SK-N-SH (cell line): ENCODE results near the gene FYTTD1. TPM values are rescaled to one million over a fixed set of nuclear protein-coding genes. Genes with fewer than 3 reads are reported as not detected.

ENCODE experiments used
- CTCF ChIA-PET: fragments of 300-600, 350-600 bp; formaldehyde crosslinking; extraction: SDS; loops from one replicate; lab custom pipeline; 2021; lab: Yijun Ruan, JAX
- POLR2A ChIA-PET: fragments of 350-600 bp; sonication (Branson Sonifier 250); formaldehyde crosslinking; extraction: SDS; loops from one replicate; lab custom pipeline; 2020; ENCODE audit warnings: antibody characterized with exemption, inconsistent platforms; lab: Yijun Ruan, JAX
- DNase-seq: peaks from one replicate; pipeline ENCODE4 v3.0.0; 2012
- H2AFZ ChIP-seq: fragments of 200-600 bp; sonication (generic); 2 replicates; pipeline ENCODE4 v1.8.1; 2016; ENCODE audit warnings: antibody characterized with exemption, mild to moderate bottlenecking, low read depth
- H3F3A ChIP-seq: fragments of 200-600 bp; sonication (generic); replicated peaks from 2 replicates; pipeline ENCODE3; 2016; ENCODE audit warnings: antibody characterized with exemption, mild to moderate bottlenecking; ENCODE audit not compliant: insufficient read depth
- H3K27ac ChIP-seq, 2 experiments: fragments of 200-500 bp in 1 of 2; fragments of 200-600 bp in 1 of 2; sonication (Bioruptor generic) in 1 of 2; sonication (generic), shearing (Covaris generic) in 1 of 2; 2 replicates each; pipeline versions ENCODE4 v1.5.1 to v1.6.1; 2014 to 2016; ENCODE audit warnings: low read depth in 2 of 2, inconsistent platforms in 1 of 2, low read length in 1 of 2, mild to moderate bottlenecking in 1 of 2, mixed read lengths in 1 of 2
- H3K27me3 ChIP-seq: fragments of 200-600 bp; sonication (generic), shearing (Covaris generic); 2 replicates; pipeline ENCODE4 v1.6.1; 2016; ENCODE audit warnings: mixed run types; ENCODE audit not compliant: insufficient read depth
- H3K36me3 ChIP-seq, 2 experiments: fragments of 200-500 bp in 1 of 2; fragments of 200-600 bp in 1 of 2; sonication (Bioruptor generic) in 1 of 2; sonication (generic) in 1 of 2; replicated peaks in 1 of 2; 2 replicates each; pipeline versions ENCODE3 to v1.5.1; 2014 to 2016; ENCODE audit warnings: low read length in 1 of 2, mild to moderate bottlenecking in 1 of 2; ENCODE audit not compliant: insufficient read depth in 2 of 2, control insufficient read depth in 1 of 2
- H3K4me1 ChIP-seq, 2 experiments: fragments of 200-500 bp in 1 of 2; fragments of 200-600 bp in 1 of 2; sonication (Bioruptor generic) in 1 of 2; sonication (generic), shearing (Covaris generic) in 1 of 2; 2 replicates each; pipeline versions ENCODE4 v1.5.1 to v1.6.1; 2014 to 2016; ENCODE audit warnings: low read depth in 1 of 2, low read length in 1 of 2, mixed run types in 1 of 2; ENCODE audit not compliant: insufficient read depth in 2 of 2, control insufficient read depth in 1 of 2
- H3K4me2 ChIP-seq: fragments of 200-600 bp; sonication (generic), shearing (Covaris generic); 2 replicates; pipeline ENCODE4 v1.6.1; 2017; ENCODE audit warnings: mixed run types
- H3K4me3 ChIP-seq, 2 experiments: fragments of 200-500 bp in 1 of 2; fragments of 200-600 bp in 1 of 2; sonication (Bioruptor generic) in 1 of 2; sonication (generic), shearing (Covaris generic) in 1 of 2; 2 replicates each; pipeline versions ENCODE4 v1.5.1 to v1.8.1; 2014 to 2016; ENCODE audit warnings: low read depth in 2 of 2, inconsistent platforms in 1 of 2, low read length in 1 of 2, mild to moderate bottlenecking in 1 of 2, mixed read lengths in 1 of 2, moderate library complexity in 1 of 2
- H3K79me2 ChIP-seq: fragments of 200-600 bp; sonication (generic); 2 replicates; pipeline ENCODE4 v1.8.1; 2017; ENCODE audit warnings: mild to moderate bottlenecking; ENCODE audit not compliant: insufficient read depth
- H3K9ac ChIP-seq: fragments of 200-600 bp; sonication (generic); 2 replicates; pipeline ENCODE4 v1.6.1; 2017; ENCODE audit warnings: mixed run types
- H3K9me2 ChIP-seq: fragments of 200-600 bp; sonication (generic); 2 replicates; pipeline ENCODE4 v1.6.1; 2017; ENCODE audit warnings: mixed run types
- H3K9me3 ChIP-seq: fragments of 200-600 bp; sonication (generic); 2 replicates; pipeline ENCODE4 v1.6.1; 2017; ENCODE audit warnings: mixed run types, mild to moderate bottlenecking, moderate library complexity
- H4K20me1 ChIP-seq: fragments of 200-600 bp; sonication (generic); 2 replicates; pipeline ENCODE4 v1.6.1; 2017; ENCODE audit warnings: mild to moderate bottlenecking, mixed run types; ENCODE audit not compliant: insufficient read depth
- FOXM1 ChIP-seq: IDR thresholded peaks from 2 replicates; pipeline ENCODE4 v1.4.0; 2012; ENCODE audit warnings: low read depth, mild to moderate bottlenecking
- GABPA ChIP-seq: IDR thresholded peaks from 2 replicates; pipeline ENCODE4 v1.4.0; 2012; ENCODE audit warnings: low read depth, mild to moderate bottlenecking
- IRF3 ChIP-seq: fragments of 150-350 bp; IDR thresholded peaks from 2 replicates; pipeline ENCODE4 v1.6.1; 2016; ENCODE audit warnings: mild to moderate bottlenecking, low read depth, low read length
- NRF1 ChIP-seq: IDR thresholded peaks from 2 replicates; pipeline ENCODE4 v1.6.1; 2012; ENCODE audit warnings: low read depth, mild to moderate bottlenecking, low read length
- PBX3 ChIP-seq: IDR thresholded peaks from 2 replicates; pipeline ENCODE4; 2012
- RAD21 ChIP-seq: IDR thresholded peaks from 2 replicates; pipeline ENCODE4 v1.6.1; 2012; ENCODE audit warnings: mild to moderate bottlenecking, low read length
- RCOR1 ChIP-seq: fragments of 150-350 bp; IDR thresholded peaks from 2 replicates; pipeline ENCODE4 v1.6.1; 2017; ENCODE audit warnings: antibody characterized with exemption, low read length
- RFX5 ChIP-seq: IDR thresholded peaks from 2 replicates; pipeline ENCODE4 v1.6.1; 2012; ENCODE audit warnings: mild to moderate bottlenecking, improper control_type of control experiment, low read length
- RXRA ChIP-seq: IDR thresholded peaks from 2 replicates; pipeline ENCODE4 v1.4.0; 2012; ENCODE audit warnings: low read depth, mild to moderate bottlenecking, borderline replicate concordance
- SIN3A ChIP-seq: IDR thresholded peaks from 2 replicates; pipeline ENCODE4 v1.6.1; 2012; ENCODE audit warnings: low read depth, mild to moderate bottlenecking, low read length, moderate library complexity, borderline replicate concordance
- YY1 ChIP-seq: IDR thresholded peaks from 2 replicates; pipeline ENCODE4 v1.4.0; 2012; ENCODE audit warnings: low read depth, mild to moderate bottlenecking
- ZBTB33 ChIP-seq: IDR thresholded peaks from 2 replicates; pipeline ENCODE4 v1.4.0; 2012; ENCODE audit warnings: low read depth, borderline replicate concordance
- WGBS: methylation state at CpG from one replicate; pipeline ENCODE4 v1.1.6; 2017; ENCODE audit warnings: low lambda C conversion rate; 5-methylcytosine and 5-hydroxymethylcytosine counted together
- polyA plus RNA-seq, 3 experiments: library from polyadenylated mRNA; depleted of rRNA; stranded (reverse); fragments of >200 nt; gene quantifications; 2 replicates each; pipeline ENCODE4 v1.2.3, GENCODE V29; 2012
- TF ChIP-seq, protein P1 (sequence below): IDR thresholded peaks from 2 replicates; pipeline ENCODE4 v1.6.1; 2012; ENCODE audit warnings: mild to moderate bottlenecking, low read depth, low read length, moderate library complexity
- TF ChIP-seq, protein P2 (sequence below): fragments of 200-600 bp; sonication (generic); IDR thresholded peaks from 2 replicates; pipeline ENCODE4 v1.6.1; 2017; ENCODE audit warnings: antibody characterized with exemption, mild to moderate bottlenecking, moderate library complexity

Gene FYTTD1
- polyA plus RNA-seq, 1 of the 3 experiments (the other 2 are of a cell fraction), result 14.7 TPM

- TF ChIP-seq ZBTB33, result no peak
- peak; percentile 8; the same call in 1 of the 2 replicates for TF ChIP-seq SIN3A
- TF ChIP-seq RCOR1, result no peak; the same call in 1 of the 2 replicates
- no peak for TF ChIP-seq YY1
- TF ChIP-seq IRF3, result no peak
- TF ChIP-seq RXRA, result no peak
- TF ChIP-seq, all 33 proteins: peak for 9
These were observed at the start of gene FYTTD1 (continued) for GRCh38 chr3:197749601-197750395.

DNA sequence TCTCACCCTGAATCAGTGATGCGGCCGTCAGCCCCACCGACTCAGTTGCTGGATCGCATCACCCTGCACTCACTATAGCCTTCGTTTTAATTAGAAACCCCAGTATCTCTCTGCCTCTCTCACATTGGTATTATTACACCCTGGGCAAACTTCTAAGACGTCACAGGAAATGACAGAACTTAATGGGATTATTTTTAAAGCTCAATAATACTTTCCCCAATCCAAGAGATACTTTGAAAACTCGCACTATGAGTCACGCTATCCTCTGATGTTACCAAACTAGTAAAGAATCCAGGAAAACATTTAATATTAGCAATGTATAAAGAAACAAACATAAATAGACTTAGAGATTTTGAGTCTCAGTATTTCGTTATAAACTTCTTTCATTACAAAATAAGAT is 49.6 kb upstream of the FYTTD1 start:
- Histone ChIP-seq H3K79me2 (no peaks in the 10 kb centered on the region), H2AFZ (no peak overlapping the region), H3K9me3 (no peaks in the 10 kb centered on the region), H3K27ac (peak overlapping the region in 1 of 2 experiments; percentile 35; a peak in 1 of 4 replicates), H3K4me3 (no peak overlapping the region), H3K9me2 (no peaks in the 10 kb centered on the region), H3K4me2 (no peak overlapping the region), H3K36me3 (peaks cover 44 to 50% of the 10 kb centered on the region in 2 experiments), H3K27me3 (no peaks in the 10 kb centered on the region), H3K4me1 (peaks cover 0 to 3% of the 10 kb centered on the region in 2 experiments; a peak in 1 of 4 replicates), H4K20me1 (no peaks in the 10 kb centered on the region), H3K9ac (no peak overlapping the region), H3F3A (no peaks in the 10 kb centered on the region)
- CTCF ChIA-PET, result interaction anchor here (1.8 to 2.6 kb wide), 2 partner anchors 19 to 101 kb away, joined by 5 to 8 read pairs; no protein-coding TSS in a partner anchor
- WGBS, result 91% methylated on average over 9 of the region's 9 CpGs
- TF ChIP-seq YY1, result no peak
- TF ChIP-seq RAD21, result no peak
- TF ChIP-seq RFX5, result no peak
- no peak for TF ChIP-seq FOXM1
- TF ChIP-seq, protein P1, sequence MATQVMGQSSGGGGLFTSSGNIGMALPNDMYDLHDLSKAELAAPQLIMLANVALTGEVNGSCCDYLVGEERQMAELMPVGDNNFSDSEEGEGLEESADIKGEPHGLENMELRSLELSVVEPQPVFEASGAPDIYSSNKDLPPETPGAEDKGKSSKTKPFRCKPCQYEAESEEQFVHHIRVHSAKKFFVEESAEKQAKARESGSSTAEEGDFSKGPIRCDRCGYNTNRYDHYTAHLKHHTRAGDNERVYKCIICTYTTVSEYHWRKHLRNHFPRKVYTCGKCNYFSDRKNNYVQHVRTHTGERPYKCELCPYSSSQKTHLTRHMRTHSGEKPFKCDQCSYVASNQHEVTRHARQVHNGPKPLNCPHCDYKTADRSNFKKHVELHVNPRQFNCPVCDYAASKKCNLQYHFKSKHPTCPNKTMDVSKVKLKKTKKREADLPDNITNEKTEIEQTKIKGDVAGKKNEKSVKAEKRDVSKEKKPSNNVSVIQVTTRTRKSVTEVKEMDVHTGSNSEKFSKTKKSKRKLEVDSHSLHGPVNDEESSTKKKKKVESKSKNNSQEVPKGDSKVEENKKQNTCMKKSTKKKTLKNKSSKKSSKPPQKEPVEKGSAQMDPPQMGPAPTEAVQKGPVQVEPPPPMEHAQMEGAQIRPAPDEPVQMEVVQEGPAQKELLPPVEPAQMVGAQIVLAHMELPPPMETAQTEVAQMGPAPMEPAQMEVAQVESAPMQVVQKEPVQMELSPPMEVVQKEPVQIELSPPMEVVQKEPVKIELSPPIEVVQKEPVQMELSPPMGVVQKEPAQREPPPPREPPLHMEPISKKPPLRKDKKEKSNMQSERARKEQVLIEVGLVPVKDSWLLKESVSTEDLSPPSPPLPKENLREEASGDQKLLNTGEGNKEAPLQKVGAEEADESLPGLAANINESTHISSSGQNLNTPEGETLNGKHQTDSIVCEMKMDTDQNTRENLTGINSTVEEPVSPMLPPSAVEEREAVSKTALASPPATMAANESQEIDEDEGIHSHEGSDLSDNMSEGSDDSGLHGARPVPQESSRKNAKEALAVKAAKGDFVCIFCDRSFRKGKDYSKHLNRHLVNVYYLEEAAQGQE, result no peak
- no peak for TF ChIP-seq GABPA
- TF ChIP-seq, protein P2, sequence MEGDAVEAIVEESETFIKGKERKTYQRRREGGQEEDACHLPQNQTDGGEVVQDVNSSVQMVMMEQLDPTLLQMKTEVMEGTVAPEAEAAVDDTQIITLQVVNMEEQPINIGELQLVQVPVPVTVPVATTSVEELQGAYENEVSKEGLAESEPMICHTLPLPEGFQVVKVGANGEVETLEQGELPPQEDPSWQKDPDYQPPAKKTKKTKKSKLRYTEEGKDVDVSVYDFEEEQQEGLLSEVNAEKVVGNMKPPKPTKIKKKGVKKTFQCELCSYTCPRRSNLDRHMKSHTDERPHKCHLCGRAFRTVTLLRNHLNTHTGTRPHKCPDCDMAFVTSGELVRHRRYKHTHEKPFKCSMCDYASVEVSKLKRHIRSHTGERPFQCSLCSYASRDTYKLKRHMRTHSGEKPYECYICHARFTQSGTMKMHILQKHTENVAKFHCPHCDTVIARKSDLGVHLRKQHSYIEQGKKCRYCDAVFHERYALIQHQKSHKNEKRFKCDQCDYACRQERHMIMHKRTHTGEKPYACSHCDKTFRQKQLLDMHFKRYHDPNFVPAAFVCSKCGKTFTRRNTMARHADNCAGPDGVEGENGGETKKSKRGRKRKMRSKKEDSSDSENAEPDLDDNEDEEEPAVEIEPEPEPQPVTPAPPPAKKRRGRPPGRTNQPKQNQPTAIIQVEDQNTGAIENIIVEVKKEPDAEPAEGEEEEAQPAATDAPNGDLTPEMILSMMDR, result no peak
- no peak for TF ChIP-seq PBX3
- TF ChIP-seq NRF1, result no peak
- POLR2A ChIA-PET, result no interaction called here
- DNase-seq, result no peak
